CD4-positive, CD25-positive, alpha-beta regulatory T cell (primary cell): ENCODE results near the gene PLXNA4. TPM values are rescaled to one million over a fixed set of nuclear protein-coding genes. Genes with fewer than 3 reads are reported as not detected.

ENCODE experiments used
- ATAC-seq, 2 donors: fragments of 150-1000 bp; cut with Tn5 transposase; one replicate each; pipeline ENCODE4 v1.10.0; 2021; ENCODE audit warnings: low read depth in 2 of 2, moderate number of reproducible peaks in 2 of 2, moderate library complexity in 1 of 2
- DNase-seq, 3 donors: peaks; one replicate each; pipeline versions ENCODE4 v3.0.0 to v3.0.0-alpha.2; 2012 to 2022; ENCODE audit warnings: mixed read lengths in 1 of 3
- H3K27ac ChIP-seq: one replicate; pipeline ENCODE4 v1.7.0; 2013; ENCODE audit warnings: mild to moderate bottlenecking, low read length; ENCODE audit not compliant: insufficient read depth, poor library complexity, severe bottlenecking
- H3K27me3 ChIP-seq: one replicate; pipeline ENCODE4 v1.7.0; 2013; ENCODE audit warnings: low read length; ENCODE audit not compliant: control insufficient read depth, insufficient read depth
- H3K36me3 ChIP-seq: one replicate; pipeline ENCODE4 v1.7.0; 2013; ENCODE audit warnings: mild to moderate bottlenecking, low read length, moderate library complexity; ENCODE audit not compliant: control insufficient read depth, insufficient read depth
- H3K4me1 ChIP-seq: 2 replicates; pipeline ENCODE4 v1.7.0; 2013; ENCODE audit warnings: mild to moderate bottlenecking, low read length; ENCODE audit not compliant: insufficient read depth, control insufficient read depth, poor library complexity, severe bottlenecking
- H3K4me3 ChIP-seq: one replicate; pipeline ENCODE4 v1.7.0; 2013; ENCODE audit warnings: low read depth, mild to moderate bottlenecking, low read length, moderate library complexity
- H3K9me3 ChIP-seq, 2 experiments: 1 replicate in 1 of 2; 2 replicates in 1 of 2; pipeline ENCODE4 v1.7.0; 2013; ENCODE audit warnings: low read length in 2 of 2, mild to moderate bottlenecking in 1 of 2, moderate library complexity in 1 of 2; ENCODE audit not compliant: control insufficient read depth in 2 of 2
- H3K27ac Mint-ChIP-seq, 3 donors: one replicate each; pipeline ENCODE4 v1.8.0; 2020 to 2022; ENCODE audit warnings: mild to moderate bottlenecking in 3 of 3, mixed read lengths in 3 of 3, moderate library complexity in 2 of 3
- H3K27me3 Mint-ChIP-seq: one replicate; pipeline ENCODE4 v1.8.0; 2022; ENCODE audit warnings: mild to moderate bottlenecking, mixed read lengths
- H3K36me3 Mint-ChIP-seq: one replicate; pipeline ENCODE4 v1.8.0; 2020; ENCODE audit warnings: mixed read lengths
- H3K4me1 Mint-ChIP-seq, 4 donors: one replicate each; pipeline ENCODE4 v1.8.0; 2020 to 2022; ENCODE audit warnings: mixed read lengths in 4 of 4, mild to moderate bottlenecking in 1 of 4
- H3K4me3 Mint-ChIP-seq, 4 donors: one replicate each; pipeline ENCODE4 v1.8.0; 2020 to 2022; ENCODE audit warnings: mild to moderate bottlenecking in 4 of 4, mixed read lengths in 4 of 4, moderate library complexity in 3 of 4
- H3K9me3 Mint-ChIP-seq, 7 donors: one replicate each; pipeline ENCODE4 v1.8.0; 2020 to 2022; ENCODE audit warnings: mixed read lengths in 7 of 7, mild to moderate bottlenecking in 3 of 7, moderate library complexity in 2 of 7
- polyA plus RNA-seq, 4 donors: library from polyadenylated mRNA; unstranded; fragments of 300-500 nt; fragmentation: Illumina TruSeq; gene quantifications; one replicate each; pipeline ENCODE4 v1.2.3, GENCODE V29; 2021
- total RNA-seq: library from RNA; stranded (reverse); gene quantifications from one replicate; pipeline ENCODE4 v1.2.3, GENCODE V29; 2022

The PLXNA4 gene
- total and polyA plus RNA-seq, 5 donors from 2014 or later, result 0.27 TPM; not detected in 4

GRCh38 chr7:132210821-132211220, 365.4 kb downstream of the PLXNA4 start:
- no peaks in the 10 kb centered on the region for H3K27me3 Mint-ChIP-seq
- Histone ChIP-seq H3K4me3 (no peak overlapping the region), H3K9me3 (no peaks in the 10 kb centered on the region), H3K4me1 (no peaks in the 10 kb centered on the region), H3K27ac (no peak overlapping the region), H3K27me3 (no peaks in the 10 kb centered on the region), H3K36me3 (no peaks in the 10 kb centered on the region)
- no peaks in the 10 kb centered on the region for H3K9me3 Mint-ChIP-seq
- no peak overlapping the region for H3K27ac Mint-ChIP-seq
- ATAC-seq (no peak), DNase-seq (no peak)
- H3K4me3 Mint-ChIP-seq, result no peak overlapping the region
- H3K36me3 Mint-ChIP-seq, result no peaks in the 10 kb centered on the region
- no peaks in the 10 kb centered on the region for H3K4me1 Mint-ChIP-seq

- DNase-seq, result no peak
- H3K4me1 Mint-ChIP-seq, result no peaks in the 10 kb centered on the region
- no peak for ATAC-seq
- Histone ChIP-seq H3K9me3 (no peaks in the 10 kb centered on the region), H3K36me3 (no peaks in the 10 kb centered on the region), H3K4me3 (no peak overlapping the region), H3K4me1 (no peaks in the 10 kb centered on the region), H3K27ac (no peak overlapping the region), H3K27me3 (no peaks in the 10 kb centered on the region)
- no peaks in the 10 kb centered on the region for H3K9me3 Mint-ChIP-seq
- H3K27me3 Mint-ChIP-seq, result no peaks in the 10 kb centered on the region
- H3K27ac Mint-ChIP-seq, result no peak overlapping the region
- H3K4me3 Mint-ChIP-seq, result no peak overlapping the region
- H3K36me3 Mint-ChIP-seq, result no peaks in the 10 kb centered on the region
These were observed 368.5 kb downstream of the PLXNA4 start for GRCh38 chr7:132207782-132208181.

DNA sequence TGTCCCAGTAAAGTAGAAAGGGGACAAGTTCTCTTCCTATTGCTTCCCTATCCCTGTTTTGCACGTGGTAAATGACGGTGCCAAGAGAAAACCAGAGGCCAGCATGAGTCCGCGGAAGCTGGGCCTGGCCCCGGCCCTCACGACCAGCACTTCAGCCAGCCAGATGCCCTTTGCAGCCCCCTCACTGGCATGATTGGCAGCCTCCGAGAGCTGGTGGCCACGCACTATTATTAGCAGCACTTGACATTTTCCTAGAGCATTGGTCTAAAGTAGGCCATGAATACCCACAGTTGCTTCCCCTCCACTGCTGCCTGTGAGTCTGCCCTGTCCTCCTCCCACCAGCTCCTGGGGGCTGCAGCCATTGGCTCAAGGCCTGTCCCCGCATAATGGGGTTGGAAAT, 369.1 kb downstream of the PLXNA4 start:
- Histone ChIP-seq H3K4me3 (no peak overlapping the region), H3K4me1 (no peaks in the 10 kb centered on the region), H3K27me3 (no peaks in the 10 kb centered on the region), H3K36me3 (no peaks in the 10 kb centered on the region), H3K27ac (no peak overlapping the region), H3K9me3 (no peaks in the 10 kb centered on the region)
- Mint-ChIP-seq H3K4me1 (no peaks in the 10 kb centered on the region), H3K9me3 (no peaks in the 10 kb centered on the region), H3K27me3 (no peaks in the 10 kb centered on the region), H3K36me3 (no peaks in the 10 kb centered on the region), H3K4me3 (no peak overlapping the region), H3K27ac (no peak overlapping the region)
- ATAC-seq (no peak), DNase-seq (no peak)

GRCh38 chr7:132206594-132206993, 369.7 kb downstream of the PLXNA4 start:
- no peak overlapping the region for H3K4me3 ChIP-seq

GRCh38 chr7:132205509-132205908, 370.8 kb downstream of the PLXNA4 start:
- Mint-ChIP-seq H3K4me1 (no peaks in the 10 kb centered on the region), H3K27ac (no peak overlapping the region), H3K4me3 (no peak overlapping the region), H3K9me3 (no peaks in the 10 kb centered on the region), H3K36me3 (no peaks in the 10 kb centered on the region), H3K27me3 (no peaks in the 10 kb centered on the region)
- Histone ChIP-seq H3K4me1 (no peaks in the 10 kb centered on the region), H3K27me3 (no peaks in the 10 kb centered on the region), H3K9me3 (no peaks in the 10 kb centered on the region), H3K36me3 (no peaks in the 10 kb centered on the region), H3K4me3 (no peak overlapping the region), H3K27ac (no peak overlapping the region)
- no peak for DNase-seq
- no peak for ATAC-seq

More at GRCh38 chr7:132206594-132206993, 369.7 kb downstream of the PLXNA4 start:
- no peak overlapping the region for H3K27ac Mint-ChIP-seq
- no peak overlapping the region for H3K4me3 Mint-ChIP-seq
- H3K27me3 Mint-ChIP-seq, result no peaks in the 10 kb centered on the region
- Histone ChIP-seq H3K36me3 (no peaks in the 10 kb centered on the region), H3K27me3 (no peaks in the 10 kb centered on the region), H3K4me1 (no peaks in the 10 kb centered on the region), H3K9me3 (no peaks in the 10 kb centered on the region), H3K27ac (no peak overlapping the region)
- no peak for ATAC-seq
- no peaks in the 10 kb centered on the region for H3K4me1 Mint-ChIP-seq
- no peaks in the 10 kb centered on the region for H3K36me3 Mint-ChIP-seq
- DNase-seq, result no peak
- H3K9me3 Mint-ChIP-seq, result no peaks in the 10 kb centered on the region

- Mint-ChIP-seq H3K9me3 (peaks cover 0 to 3% (median 0%) of the 10 kb centered on the region in 7 donors), H3K27me3 (no peaks in the 10 kb centered on the region), H3K27ac (no peak overlapping the region), H3K4me3 (no peak overlapping the region), H3K4me1 (no peaks in the 10 kb centered on the region), H3K36me3 (no peaks in the 10 kb centered on the region)
- DNase-seq, result no peak
- no peak overlapping the region for H3K27ac ChIP-seq
- no peak for ATAC-seq
- H3K4me3 ChIP-seq, result no peak overlapping the region
- no peaks in the 10 kb centered on the region for H3K9me3 ChIP-seq
- H3K36me3 ChIP-seq, result no peaks in the 10 kb centered on the region
- H3K4me1 ChIP-seq, result no peaks in the 10 kb centered on the region
- no peaks in the 10 kb centered on the region for H3K27me3 ChIP-seq
These were observed 373.2 kb downstream of the PLXNA4 start for GRCh38 chr7:132203021-132203420.

DNA sequence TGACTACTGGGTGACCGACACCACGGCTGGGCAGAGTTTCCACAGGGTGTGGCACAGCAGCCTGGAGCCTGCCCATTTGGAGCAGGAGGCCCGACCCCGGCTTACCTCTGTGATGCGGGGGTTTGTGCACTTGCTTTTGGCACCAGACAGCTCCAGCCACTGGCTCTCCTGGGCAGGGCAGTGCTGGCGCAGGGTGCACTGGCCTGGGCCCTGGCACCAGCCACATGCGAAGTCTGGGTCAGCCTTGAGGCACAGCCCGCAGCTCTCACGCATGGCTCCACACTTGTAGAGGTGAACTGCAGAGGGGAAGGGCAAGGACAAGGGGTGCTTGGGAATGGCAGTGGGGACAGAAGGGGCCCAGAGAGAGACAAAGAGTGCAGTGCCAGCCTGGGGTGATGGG, 373.7 kb downstream of the PLXNA4 start:
- Histone ChIP-seq H3K9me3 (no peaks in the 10 kb centered on the region), H3K27me3 (no peaks in the 10 kb centered on the region), H3K4me3 (no peak overlapping the region), H3K27ac (no peak overlapping the region), H3K4me1 (no peaks in the 10 kb centered on the region), H3K36me3 (no peaks in the 10 kb centered on the region)
- H3K27ac Mint-ChIP-seq, result no peak overlapping the region
- ATAC-seq (no peak), DNase-seq (no peak)
- H3K4me3 Mint-ChIP-seq, result no peak overlapping the region
- no peaks in the 10 kb centered on the region for H3K27me3 Mint-ChIP-seq
- H3K36me3 Mint-ChIP-seq, result no peaks in the 10 kb centered on the region
- peaks cover 0 to 3% (median 0%) of the 10 kb centered on the region in 7 donors for H3K9me3 Mint-ChIP-seq
- no peaks in the 10 kb centered on the region for H3K4me1 Mint-ChIP-seq

DNA sequence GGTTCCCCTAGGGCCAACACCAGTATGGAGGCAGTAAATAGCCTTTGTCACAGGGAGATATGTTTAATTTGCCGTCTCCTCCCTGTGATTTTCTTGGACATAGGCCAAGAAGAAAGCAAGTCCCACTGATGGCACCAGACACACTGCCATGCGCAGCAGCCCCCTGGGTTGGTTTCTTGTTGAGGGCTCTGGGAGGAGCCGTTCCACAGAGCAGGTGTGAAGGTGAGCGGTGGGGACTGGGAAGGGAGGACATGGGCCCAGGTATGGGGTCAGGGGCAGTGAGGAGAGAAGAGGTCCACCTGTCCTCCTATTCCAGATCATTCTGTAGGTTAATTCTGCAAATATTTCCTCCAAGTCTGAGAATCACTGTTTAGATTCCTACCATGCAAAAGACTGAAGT, 376.1 kb downstream of the PLXNA4 start:
- H3K4me1 ChIP-seq, result no peaks in the 10 kb centered on the region
- DNase-seq (no peak), ATAC-seq (no peak)
- Mint-ChIP-seq H3K9me3 (peaks cover 0 to 3% (median 0%) of the 10 kb centered on the region in 7 donors), H3K4me1 (no peaks in the 10 kb centered on the region), H3K27me3 (peaks cover 5% of the 10 kb centered on the region), H3K36me3 (no peaks in the 10 kb centered on the region), H3K27ac (no peak overlapping the region), H3K4me3 (no peak overlapping the region)
- H3K27ac ChIP-seq, result no peak overlapping the region
- no peaks in the 10 kb centered on the region for H3K9me3 ChIP-seq
- H3K4me3 ChIP-seq, result no peak overlapping the region
- no peaks in the 10 kb centered on the region for H3K36me3 ChIP-seq
- H3K27me3 ChIP-seq, result no peaks in the 10 kb centered on the region
